H1 (cell line): ENCODE data around the gene PIP4K2C. TPM values are rescaled to one million over a fixed set of nuclear protein-coding genes. Genes with fewer than 3 reads are reported as not detected.

Experiments used
- CTCF ChIA-PET: fragments of 300-600 bp; sonication (Branson Sonifier 250); formaldehyde crosslinking; loops from one replicate; lab custom pipeline; 2021; ENCODE audit not compliant: partially characterized antibody; lab: Charles Lee
- POLR2A ChIA-PET: fragments of 300-600 bp; sonication (Branson Sonifier 250); formaldehyde crosslinking; loops from one replicate; lab custom pipeline; 2021; ENCODE audit warnings: inconsistent platforms; ENCODE audit not compliant: partially characterized antibody; lab: Charles Lee
- DNase-seq, 2 experiments: peaks; one replicate each; pipeline versions ENCODE4 v3.0.0 to v3.0.0-alpha.2; 2010 to 2022; ENCODE audit warnings: low spot score in 2 of 2, low read depth in 1 of 2, mixed read lengths in 1 of 2
- FAIRE-seq: peaks from 2 replicates; lab custom pipeline; 2011; peaks lifted over from hg19 to GRCh38; lab: Jason Lieb, UNC
- H2AFZ ChIP-seq: 2 replicates; pipeline ENCODE4 v1.8.1; 2012; ENCODE audit warnings: low read length, inconsistent platforms
- H2AK5ac ChIP-seq: 2 replicates; pipeline ENCODE4 v1.6.1; 2013; ENCODE audit warnings: low read depth, low read length
- H2BK120ac ChIP-seq: replicated peaks from 2 replicates; pipeline ENCODE3; 2013; ENCODE audit warnings: low read depth, low read length, inconsistent platforms
- H2BK12ac ChIP-seq: 2 replicates; pipeline ENCODE4 v1.6.1; 2013; ENCODE audit warnings: low read depth, low read length
- H2BK15ac ChIP-seq: 2 replicates; pipeline ENCODE4 v1.6.1; 2013; ENCODE audit warnings: low read length
- H2BK20ac ChIP-seq: 2 replicates; pipeline ENCODE4 v1.6.1; 2013; ENCODE audit warnings: low read length
- H2BK5ac ChIP-seq: 2 replicates; pipeline ENCODE4 v1.6.1; 2013; ENCODE audit warnings: low read depth, low read length
- H3K14ac ChIP-seq: 2 replicates; pipeline ENCODE4 v1.6.1; 2013; ENCODE audit warnings: inconsistent platforms; ENCODE audit not compliant: insufficient read length
- H3K18ac ChIP-seq: 2 replicates; pipeline ENCODE4 v1.6.1; 2013; ENCODE audit warnings: low read length; ENCODE audit errors: extremely low read depth
- H3K23ac ChIP-seq: 2 replicates; pipeline ENCODE4 v1.6.1; 2013; ENCODE audit warnings: inconsistent platforms; ENCODE audit not compliant: insufficient read length
- H3K23me2 ChIP-seq: 2 replicates; pipeline ENCODE4 v1.6.1; 2013; ENCODE audit warnings: low read depth, low read length
- H3K27ac ChIP-seq: 2 replicates; pipeline ENCODE4 v1.6.1; 2011; ENCODE audit warnings: low read depth, low read length, inconsistent platforms
- H3K27me3 ChIP-seq, 4 experiments: replicated peaks in 1 of 4; 1 replicate in 1 of 4; 2 replicates in 3 of 4; pipeline versions ENCODE4 v1.6.1 to v1.8.1; 2011 to 2013; ENCODE audit warnings: low read length in 3 of 4, mild to moderate bottlenecking in 3 of 4, inconsistent platforms in 2 of 4, mixed read lengths in 2 of 4, moderate library complexity in 1 of 4; ENCODE audit not compliant: control insufficient read depth in 3 of 4, insufficient read depth in 3 of 4; ENCODE audit errors: extremely low read depth in 1 of 4
- H3K36me3 ChIP-seq, 4 experiments: 2 replicates each; pipeline versions ENCODE4 v1.6.1 to v1.8.1; 2011 to 2013; ENCODE audit warnings: mild to moderate bottlenecking in 4 of 4, low read length in 3 of 4, moderate library complexity in 2 of 4, control low read depth in 1 of 4, inconsistent platforms in 1 of 4; ENCODE audit not compliant: insufficient read depth in 4 of 4, control insufficient read depth in 2 of 4
- H3K4ac ChIP-seq: replicated peaks from 2 replicates; pipeline ENCODE3; 2013; ENCODE audit warnings: low read length, low read depth, mixed read lengths, inconsistent platforms; ENCODE audit not compliant: insufficient read length
- H3K4me1 ChIP-seq, 4 experiments: replicated peaks in 1 of 4; 1 replicate in 1 of 4; 2 replicates in 3 of 4; pipeline versions ENCODE4 v1.6.1 to v1.8.1; 2011 to 2013; ENCODE audit warnings: low read length in 3 of 4, inconsistent platforms in 2 of 4, mixed read lengths in 1 of 4; ENCODE audit not compliant: insufficient read depth in 4 of 4, control insufficient read depth in 3 of 4
- H3K4me2 ChIP-seq, 2 experiments: 2 replicates each; pipeline versions ENCODE4 v1.6.1 to v1.8.1; 2011 to 2013; ENCODE audit warnings: low read depth in 2 of 2, low read length in 2 of 2, control low read depth in 1 of 2, inconsistent platforms in 1 of 2, mild to moderate bottlenecking in 1 of 2; ENCODE audit not compliant: insufficient read depth in 1 of 2
- H3K4me3 ChIP-seq, 4 experiments: fragments of 200-600, 300-600 bp in 1 of 4; sonication (generic), shearing (Covaris generic), sonication (Bioruptor Twin) in 1 of 4; 2 replicates each; pipeline versions ENCODE4 v1.5.1 to v1.8.1; 2011 to 2016; ENCODE audit warnings: low read length in 4 of 4, low read depth in 3 of 4, control low read depth in 2 of 4, inconsistent platforms in 2 of 4, mild to moderate bottlenecking in 2 of 4, mixed read lengths in 1 of 4, moderate library complexity in 1 of 4; ENCODE audit not compliant: insufficient read depth in 2 of 4; ENCODE audit errors: extremely low read depth in 1 of 4
- H3K56ac ChIP-seq: replicated peaks from 2 replicates; pipeline ENCODE3; 2013; ENCODE audit warnings: low read depth, mild to moderate bottlenecking, mixed read lengths, low read length, inconsistent platforms; ENCODE audit not compliant: insufficient read length
- H3K79me1 ChIP-seq: 2 replicates; pipeline ENCODE4 v1.6.1; 2013; ENCODE audit warnings: low read depth, low read length, control low read depth
- H3K79me2 ChIP-seq, 2 experiments: 2 replicates each; pipeline versions ENCODE4 v1.6.1 to v1.8.1; 2012 to 2013; ENCODE audit warnings: low read length in 2 of 2, mild to moderate bottlenecking in 2 of 2, inconsistent platforms in 1 of 2; ENCODE audit not compliant: insufficient read depth in 2 of 2, control insufficient read depth in 1 of 2
- H3K9ac ChIP-seq, 4 experiments: replicated peaks in 1 of 4; 1 replicate in 1 of 4; 2 replicates in 3 of 4; pipeline versions ENCODE4 v1.6.1 to v1.8.1; 2011 to 2013; ENCODE audit warnings: low read depth in 3 of 4, low read length in 3 of 4, control low read depth in 2 of 4, mild to moderate bottlenecking in 2 of 4, moderate library complexity in 2 of 4, inconsistent platforms in 1 of 4; ENCODE audit errors: extremely low read depth in 1 of 4
- H3K9me3 ChIP-seq, 2 experiments: 2 replicates each; pipeline versions ENCODE4 v1.6.1 to v1.8.1; 2012 to 2013; ENCODE audit warnings: mild to moderate bottlenecking in 2 of 2, moderate library complexity in 2 of 2, control low read depth in 1 of 2, inconsistent platforms in 1 of 2, low read depth in 1 of 2, low read length in 1 of 2, mixed read lengths in 1 of 2; ENCODE audit not compliant: insufficient read depth in 2 of 2
- H4K20me1 ChIP-seq, 2 experiments: replicated peaks in 1 of 2; 2 replicates each; pipeline versions ENCODE3 to v1.8.1; 2011 to 2013; ENCODE audit warnings: inconsistent platforms in 2 of 2, low read length in 2 of 2, mild to moderate bottlenecking in 1 of 2; ENCODE audit not compliant: insufficient read depth in 2 of 2, control insufficient read depth in 1 of 2
- H4K5ac ChIP-seq: 2 replicates; pipeline ENCODE4 v1.6.1; 2013; ENCODE audit warnings: low read length, low read depth, mixed read lengths, inconsistent platforms; ENCODE audit not compliant: insufficient read length
- H4K8ac ChIP-seq: 2 replicates; pipeline ENCODE4 v1.8.0; 2013; ENCODE audit warnings: mild to moderate bottlenecking, moderate library complexity, low read length, inconsistent platforms; ENCODE audit not compliant: insufficient read depth; ENCODE audit errors: extremely low read depth
- H4K91ac ChIP-seq: replicated peaks from 2 replicates; pipeline ENCODE3; 2013; ENCODE audit warnings: low read length, mixed read lengths, inconsistent platforms; ENCODE audit not compliant: insufficient read length
- CEBPB ChIP-seq: IDR thresholded peaks from 2 replicates; pipeline ENCODE4 v1.6.1; 2012; ENCODE audit warnings: low read depth, low read length
- CHD1 ChIP-seq: IDR thresholded peaks from 2 replicates; pipeline ENCODE4 v1.6.1; 2012; ENCODE audit warnings: low read depth, low read length, improper control_type of control experiment
- GTF2F1 ChIP-seq: IDR thresholded peaks from 2 replicates; pipeline ENCODE4 v1.6.1; 2012; ENCODE audit warnings: low read depth, low read length, improper control_type of control experiment, borderline replicate concordance
- KDM1A ChIP-seq: fragments of 200-600, 300-600 bp; sonication (generic); IDR thresholded peaks from 2 replicates; pipeline ENCODE4 v1.7.1; 2016; ENCODE audit warnings: mild to moderate bottlenecking, low read length, borderline replicate concordance
- NANOG ChIP-seq: IDR thresholded peaks from 2 replicates; pipeline ENCODE4 v1.6.1; 2011; ENCODE audit warnings: low read length, low read depth, mild to moderate bottlenecking, inconsistent platforms; ENCODE audit not compliant: insufficient read depth, poor library complexity, severe bottlenecking
- RNF2 ChIP-seq: fragments of 200-900, 300-1000 bp; sonication (generic); IDR thresholded peaks from 2 replicates; pipeline ENCODE4 v1.7.1; 2016; ENCODE audit warnings: borderline replicate concordance, low read depth, mild to moderate bottlenecking, antibody characterized with exemption, low read length; ENCODE audit not compliant: poor library complexity, severe bottlenecking; ENCODE audit errors: missing control alignments
- SAP30 ChIP-seq: fragments of 300-600 bp; sonication (generic); IDR thresholded peaks from 2 replicates; pipeline ENCODE4 v1.7.1; 2012; ENCODE audit warnings: low read length, moderate library complexity, mild to moderate bottlenecking, inconsistent platforms; ENCODE audit not compliant: insufficient read depth, insufficient replicate concordance
- SP1 ChIP-seq: IDR thresholded peaks from 2 replicates; pipeline ENCODE4 v1.6.1; 2011; ENCODE audit warnings: low read depth, low read length
- ZNF274 ChIP-seq: IDR thresholded peaks from 2 replicates; pipeline ENCODE4 v1.7.0; 2012; ENCODE audit warnings: low read length, borderline replicate concordance; ENCODE audit errors: extremely low read depth
- whole genome bisulfite sequencing, 2 experiments: shearing (Covaris generic) in 1 of 2; methylation state at CpG; one replicate each; pipeline versions ENCODE4 v1.1.6 to v1.1.7; 2013 to 2015; ENCODE audit warnings: low lambda C conversion rate in 2 of 2, mixed read lengths in 2 of 2, inconsistent platforms in 1 of 2, low coverage in 1 of 2, missing lambda C conversion rate in 1 of 2; ENCODE audit not compliant: insufficient replicate concordance in 2 of 2, insufficient coverage in 1 of 2, insufficient read length in 1 of 2; ENCODE audit errors: extremely low coverage in 1 of 2, missing lambda C conversion rate in 1 of 2; 5-methylcytosine and 5-hydroxymethylcytosine counted together
- polyA plus RNA-seq, 7 experiments: library from polyadenylated mRNA; depleted of rRNA in 3 of 7; stranded (reverse) in 5 of 7; unstranded in 2 of 7; fragments of >200 nt in 5 of 7; fragments of 200-250 nt in 2 of 7; gene quantifications; 1 replicate in 5 of 7; 2 replicates in 1 of 7; 4 replicates in 1 of 7; pipeline versions ENCODE4 v1.2.1 to v1.2.3, GENCODE V29; 2011 to 2013; ENCODE audit warnings: missing spikeins in 2 of 7, mixed read lengths in 2 of 7
- total RNA-seq: library from RNA; stranded (reverse); fragmentation: NEBNext Ultra II Directional; extraction: Animal tissue kit (Norgen Biotek cat#: 25700); gene quantifications from 2 replicates; pipeline ENCODE4 v1.2.1, GENCODE V29; 2021
- TF ChIP-seq, protein P1 (sequence below): IDR thresholded peaks from 2 replicates; pipeline ENCODE4 v1.6.1; 2012; ENCODE audit warnings: inconsistent platforms
- TF ChIP-seq, protein P2 (sequence below): IDR thresholded peaks from 2 replicates; pipeline ENCODE4 v1.6.1; 2012; ENCODE audit warnings: inconsistent platforms

The PIP4K2C gene
- total and polyA plus RNA-seq, 2 of the 8 experiments (the other 6 are each of a cell fraction or from before 2014, with no cell fraction given), result 25.0 to 27.1 TPM

DNA sequence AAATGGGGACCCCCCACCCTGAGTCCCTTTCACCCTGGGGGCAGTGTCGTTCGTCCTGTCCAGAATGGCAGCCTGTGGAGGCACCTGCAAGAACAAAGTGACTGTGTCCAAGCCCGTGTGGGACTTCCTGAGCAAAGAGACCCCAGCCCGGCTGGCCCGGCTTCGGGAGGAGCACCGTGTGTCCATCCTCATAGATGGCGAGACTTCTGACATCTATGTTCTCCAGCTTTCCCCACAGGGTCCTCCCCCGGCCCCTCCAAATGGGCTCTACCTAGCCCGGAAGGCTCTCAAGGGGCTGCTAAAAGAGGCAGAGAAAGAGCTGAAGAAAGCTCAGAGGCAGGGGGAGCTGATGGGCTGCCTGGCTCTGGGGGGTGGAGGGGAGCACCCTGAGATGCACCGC lies 15.8 kb downstream of the PIP4K2C start:
- peaks cover 0 to 18% (median 9%) of the 10 kb centered on the region in 4 experiments; a peak in 5 of 7 replicates for H3K27me3 ChIP-seq
- H3K27ac ChIP-seq, result no peak overlapping the region
- no peak overlapping the region for H4K8ac ChIP-seq
- no peaks in the 10 kb centered on the region for H3K9me3 ChIP-seq
- FAIRE-seq, result no peak
- no peak overlapping the region for H3K4me2 ChIP-seq
- no peak overlapping the region for H4K5ac ChIP-seq
- no peak overlapping the region for H3K4ac ChIP-seq
- H3K79me2 ChIP-seq, result peaks cover 0 to 10% of the 10 kb centered on the region in 2 experiments; a peak in 1 of 4 replicates
- no peak overlapping the region for H3K56ac ChIP-seq
- no peak overlapping the region for H3K23ac ChIP-seq
- WGBS, 2 experiments, result 93% methylated on average over 10 of the region's 11 CpGs; no CpG with 5 or more reads in 1 of the 2 experiments
- H3K36me3 ChIP-seq, result peaks cover 4 to 10% (median 7%) of the 10 kb centered on the region in 4 experiments; a peak in 4 of 8 replicates
- H3K18ac ChIP-seq, result no peak overlapping the region
- POLR2A ChIA-PET, result interaction anchor here (1.2 to 7.7 kb wide), 4 partner anchors 8 to 145 kb away, joined by 3 to 60 read pairs (median 24); partner anchors contain the start of genes CDK4 and PIP4K2C
- H2AFZ ChIP-seq, result no peak overlapping the region
- no peaks in the 10 kb centered on the region; the same call in 1 of the 2 replicates for H3K79me1 ChIP-seq
- H2BK120ac ChIP-seq, result no peak overlapping the region
- CTCF ChIA-PET, result interaction anchor here (1.0 to 12.5 kb wide), 9 partner anchors 9 to 130 kb away, joined by 3 to 124 read pairs (median 8); partner anchors contain the start of genes B4GALNT1 and PIP4K2C
- TF ChIP-seq ZNF274 (no peak), SAP30 (no peak), KDM1A (no peak), CHD1 (no peak), RNF2 (no peak), GTF2F1 (no peak), SP1 (no peak), NANOG (no peak), CEBPB (no peak)
- TF ChIP-seq, protein P1, sequence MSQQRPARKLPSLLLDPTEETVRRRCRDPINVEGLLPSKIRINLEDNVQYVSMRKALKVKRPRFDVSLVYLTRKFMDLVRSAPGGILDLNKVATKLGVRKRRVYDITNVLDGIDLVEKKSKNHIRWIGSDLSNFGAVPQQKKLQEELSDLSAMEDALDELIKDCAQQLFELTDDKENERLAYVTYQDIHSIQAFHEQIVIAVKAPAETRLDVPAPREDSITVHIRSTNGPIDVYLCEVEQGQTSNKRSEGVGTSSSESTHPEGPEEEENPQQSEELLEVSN, result no peak
- TF ChIP-seq, protein P2, sequence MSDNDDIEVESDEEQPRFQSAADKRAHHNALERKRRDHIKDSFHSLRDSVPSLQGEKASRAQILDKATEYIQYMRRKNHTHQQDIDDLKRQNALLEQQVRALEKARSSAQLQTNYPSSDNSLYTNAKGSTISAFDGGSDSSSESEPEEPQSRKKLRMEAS, result no peak
- H3K9ac ChIP-seq, result no peak overlapping the region
- peaks cover 0 to 2% of the 10 kb centered on the region in 2 experiments for H4K20me1 ChIP-seq
- no peak overlapping the region for H2BK12ac ChIP-seq
- no peak overlapping the region for H2BK15ac ChIP-seq
- H3K4me3 ChIP-seq, result no peak overlapping the region
- no peak overlapping the region for H3K14ac ChIP-seq
- no peak overlapping the region for H2BK5ac ChIP-seq
- peaks cover 29% of the 10 kb centered on the region for H3K23me2 ChIP-seq
- no peak overlapping the region for H2BK20ac ChIP-seq
- DNase-seq, result no peak
- no peak overlapping the region for H2AK5ac ChIP-seq
- no peak overlapping the region for H4K91ac ChIP-seq
- H3K4me1 ChIP-seq, result peaks cover 7 to 13% (median 12%) of the 10 kb centered on the region in 4 experiments
